HG02973 (cell line): ENCODE results near the gene HMX3.
"Not testable (repeated sequence)": the region's sequence is repeated elsewhere in the genome, so short reads cannot be mapped to it uniquely, and the experiment has no call there.

Experiments used
- ATAC-seq: cut with Tn5 transposase; IDR thresholded peaks from one replicate; pipeline ENCODE4 v1.9.1; 2021; ENCODE audit warnings: moderate library complexity; ENCODE audit not compliant: unreplicated experiment

Gene HMX3

GRCh38 chr10:123171616-123172015 lies 35.8 kb downstream of the HMX3 start:
- ATAC-seq = not testable (repeated sequence)

DNA sequence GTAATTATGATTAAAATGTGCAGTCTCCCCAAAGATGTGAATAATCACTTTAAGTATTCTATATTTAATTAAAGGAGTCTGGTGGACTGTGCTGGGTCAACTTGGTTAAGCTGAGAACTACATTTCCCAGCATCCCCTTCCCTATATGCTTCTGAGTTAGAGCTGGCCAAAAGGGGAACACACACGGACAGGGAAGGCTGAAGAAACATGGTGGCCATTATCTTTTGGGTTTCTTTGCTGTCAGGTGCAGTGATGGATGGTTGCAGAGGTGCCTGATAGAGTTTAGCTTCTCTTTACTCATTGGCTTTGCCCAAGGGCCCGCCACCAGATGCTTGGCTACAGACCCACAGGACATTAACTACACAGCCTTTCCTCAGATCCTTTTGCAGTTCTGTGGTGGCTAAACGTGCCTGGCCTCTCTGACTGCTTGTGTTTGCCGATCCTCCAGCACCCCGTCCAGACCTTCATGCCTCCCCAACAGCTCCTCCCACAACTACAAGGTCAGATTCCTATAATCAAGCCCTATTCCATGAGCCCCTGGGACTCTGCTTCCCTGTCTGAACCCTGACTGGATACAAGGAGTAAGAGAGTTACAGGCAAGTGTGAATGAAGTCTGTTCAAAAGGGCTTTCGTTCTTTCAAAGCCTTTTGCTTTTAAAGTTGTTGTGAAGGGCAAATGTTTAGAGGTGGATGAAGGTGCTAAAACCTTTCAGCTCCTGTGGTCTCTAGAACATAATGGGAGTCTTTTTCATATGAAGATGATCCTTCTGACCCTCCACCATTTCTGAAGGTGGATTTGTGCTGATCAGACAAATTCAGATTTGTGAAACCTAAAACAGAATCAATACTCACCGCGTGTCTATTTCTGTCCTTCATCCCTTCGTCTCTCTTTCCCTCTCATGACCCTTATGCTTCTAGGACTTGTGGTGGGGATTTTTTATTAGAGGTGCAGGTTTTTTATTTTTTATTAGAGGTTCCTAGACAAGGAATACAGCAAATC lies 39.9 kb downstream of the HMX3 start:
- no peak for ATAC-seq

GRCh38 chr10:123178390-123178789 lies 42.6 kb downstream of the HMX3 start:
- ATAC-seq = not testable (repeated sequence)

GRCh38 chr10:123180101-123181090 lies 44.6 kb downstream of the HMX3 start:
- ATAC-seq = no peak

DNA sequence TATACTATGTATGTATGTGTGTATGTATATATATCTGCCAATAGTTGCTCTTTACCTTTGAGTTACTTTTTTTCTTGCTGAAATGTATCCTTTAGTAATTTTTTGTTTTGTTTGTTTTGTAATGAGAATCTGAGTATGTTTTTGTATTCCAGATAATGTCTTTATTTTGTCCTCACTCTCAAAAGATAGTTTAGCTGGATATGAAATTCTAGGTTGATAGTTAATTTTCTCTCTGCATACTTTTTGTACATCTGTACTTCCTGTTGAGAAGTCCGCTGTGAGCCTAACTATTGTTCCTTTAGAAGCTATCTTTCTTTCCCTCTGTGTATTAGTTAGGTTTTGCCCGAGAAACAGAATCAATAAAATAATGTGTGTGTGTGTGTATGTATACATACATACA lies 48.0 kb downstream of the HMX3 start:
- no peak for ATAC-seq

DNA sequence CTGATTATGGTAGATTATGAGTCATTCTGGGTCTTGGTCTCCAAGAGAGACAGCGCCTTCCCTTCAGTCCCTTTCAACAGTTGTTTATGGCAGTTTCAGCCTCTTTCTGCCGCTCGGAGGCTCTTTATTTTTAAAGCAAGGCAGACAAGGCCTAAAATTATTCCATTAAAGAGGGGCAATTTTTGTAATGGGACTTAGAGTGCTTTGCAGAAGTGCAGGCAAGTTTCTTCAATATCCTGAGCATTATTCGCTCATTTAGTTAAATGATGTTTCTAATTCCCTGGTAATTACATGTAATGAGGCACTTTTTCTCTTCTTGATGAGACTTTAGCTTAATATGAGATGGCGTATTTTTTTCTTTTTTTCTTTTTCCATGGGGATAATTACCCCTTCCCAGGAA lies 52.0 kb downstream of the HMX3 start:
- ATAC-seq = no peak
